ENCODE data around the gene PAPOLA. TPM values are rescaled to one million over a fixed set of nuclear protein-coding genes. Genes with fewer than 3 reads are reported as not detected.

PAPOLA gene
- total RNA-seq, 2 experiments from 2014 or later = 99.3 to 197 TPM

DNA sequence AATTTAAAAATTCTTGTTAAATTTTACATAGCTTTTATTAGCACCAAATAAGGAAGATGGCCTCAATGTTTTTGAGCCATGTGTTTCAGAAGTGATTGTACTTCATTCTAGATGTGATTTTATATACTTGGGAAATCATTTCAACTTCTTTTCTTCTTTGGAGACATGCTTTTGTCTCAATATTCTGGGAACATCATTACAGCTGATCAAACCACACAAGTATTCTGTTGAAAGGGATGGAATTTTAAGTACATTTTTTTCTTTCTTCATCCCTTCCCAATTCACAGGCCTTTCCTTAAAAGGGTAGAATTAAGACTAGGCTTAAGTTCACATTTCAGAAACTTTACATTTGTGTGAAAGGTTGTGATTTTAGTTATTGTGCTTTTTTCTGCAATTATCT lies 66.4 kb downstream of the PAPOLA start:
- Histone ChIP-seq H3K9me2 (ENCODE audit: insufficient read depth, low read length) (no peaks in the 10 kb centered on the region), H4K20me1 (ENCODE audit: insufficient read depth, low read length) (peaks cover 8% of the 10 kb centered on the region; the same call in 1 of the 2 replicates), H3K4me3 (ENCODE audit: low read depth, low read length, poor library complexity, severe bottlenecking) (no peak overlapping the region), H3K79me2 (ENCODE audit: insufficient read depth, low read depth, low read length) (no peaks in the 10 kb centered on the region), H2AFZ (ENCODE audit: low read length) (no peak overlapping the region), H3K27ac (ENCODE audit: low read depth, low read length, poor library complexity, severe bottlenecking) (no peak overlapping the region), H3K36me3 (ENCODE audit: insufficient read depth, low read length) (peaks cover 83% of the 10 kb centered on the region), H3K4me2 (ENCODE audit: low read length) (no peak overlapping the region), H3K4me1 (ENCODE audit: insufficient read depth, low read length, poor library complexity, severe bottlenecking) (peaks cover 6% of the 10 kb centered on the region), H3K9me3 (ENCODE audit: low read length) (no peaks in the 10 kb centered on the region)
- BruUV-seq (replicated peaks) = no TSS peak
- CTCF ChIA-PET (ENCODE audit: unreplicated experiment) = no interaction called here
- POLR2A ChIA-PET = interaction anchor here (0.6 to 1.2 kb wide), 2 partner anchors 8 to 29 kb away, joined by 3 to 4 read pairs; no protein-coding TSS in a partner anchor
- intact Hi-C loops (cut with micrococcal nuclease; ENCODE audit: unreplicated experiment) = no loop called here
- no peak for DNase-seq (ENCODE audit: low spot score)
- no peak for TF ChIP-seq EZH2phosphoT487 (IDR thresholded peaks at IDR 0.05; ENCODE audit: borderline replicate concordance, low read depth, low read length)
- TF ChIP-seq, protein P1, sequence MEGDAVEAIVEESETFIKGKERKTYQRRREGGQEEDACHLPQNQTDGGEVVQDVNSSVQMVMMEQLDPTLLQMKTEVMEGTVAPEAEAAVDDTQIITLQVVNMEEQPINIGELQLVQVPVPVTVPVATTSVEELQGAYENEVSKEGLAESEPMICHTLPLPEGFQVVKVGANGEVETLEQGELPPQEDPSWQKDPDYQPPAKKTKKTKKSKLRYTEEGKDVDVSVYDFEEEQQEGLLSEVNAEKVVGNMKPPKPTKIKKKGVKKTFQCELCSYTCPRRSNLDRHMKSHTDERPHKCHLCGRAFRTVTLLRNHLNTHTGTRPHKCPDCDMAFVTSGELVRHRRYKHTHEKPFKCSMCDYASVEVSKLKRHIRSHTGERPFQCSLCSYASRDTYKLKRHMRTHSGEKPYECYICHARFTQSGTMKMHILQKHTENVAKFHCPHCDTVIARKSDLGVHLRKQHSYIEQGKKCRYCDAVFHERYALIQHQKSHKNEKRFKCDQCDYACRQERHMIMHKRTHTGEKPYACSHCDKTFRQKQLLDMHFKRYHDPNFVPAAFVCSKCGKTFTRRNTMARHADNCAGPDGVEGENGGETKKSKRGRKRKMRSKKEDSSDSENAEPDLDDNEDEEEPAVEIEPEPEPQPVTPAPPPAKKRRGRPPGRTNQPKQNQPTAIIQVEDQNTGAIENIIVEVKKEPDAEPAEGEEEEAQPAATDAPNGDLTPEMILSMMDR (conservative IDR thresholded peaks at IDR 0.05; ENCODE audit: low read length) = no peak

DNA sequence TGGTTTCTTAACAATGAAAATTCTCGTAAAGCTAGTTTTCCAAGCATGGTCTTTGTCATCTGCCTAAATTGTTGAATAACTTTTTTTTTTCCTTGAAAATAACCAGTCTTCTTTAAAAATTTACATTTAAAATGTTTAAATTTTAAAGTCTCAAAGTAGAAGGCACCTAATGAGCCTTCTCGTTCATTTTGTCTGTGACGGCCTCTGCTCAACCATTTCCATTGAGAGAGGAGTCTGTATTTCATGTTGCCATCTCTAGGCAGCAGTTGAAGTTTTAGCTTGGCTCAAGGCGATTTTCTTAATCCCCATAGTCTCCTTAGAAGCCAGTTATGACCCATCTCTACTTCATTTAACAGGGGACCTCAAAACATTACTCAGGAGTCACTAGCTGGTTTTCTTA lies 69.1 kb downstream of the PAPOLA start:
- POLR2A ChIA-PET = interaction anchor here (0.6 kb wide), 1 partner anchor 151 kb away, joined by 3 read pairs; no protein-coding TSS in a partner anchor
- no peak overlapping the region for H3K27ac ChIP-seq (ENCODE audit: low read depth, low read length, poor library complexity, severe bottlenecking)
- CTCF ChIA-PET (ENCODE audit: unreplicated experiment) = no interaction called here
- H3K4me1 ChIP-seq (ENCODE audit: insufficient read depth, low read length, poor library complexity, severe bottlenecking) = peaks cover 12% of the 10 kb centered on the region
- no peak for TF ChIP-seq EZH2phosphoT487 (IDR thresholded peaks at IDR 0.05; ENCODE audit: borderline replicate concordance, low read depth, low read length)
- TF ChIP-seq, protein P1 (conservative IDR thresholded peaks at IDR 0.05; ENCODE audit: low read length) = no peak
- no peak overlapping the region for H2AFZ ChIP-seq (ENCODE audit: low read length)
- H3K36me3 ChIP-seq (ENCODE audit: insufficient read depth, low read length) = peaks cover 56% of the 10 kb centered on the region
- no peaks in the 10 kb centered on the region for H3K9me3 ChIP-seq (ENCODE audit: low read length)
- peaks cover 11% of the 10 kb centered on the region; the same call in 1 of the 2 replicates for H4K20me1 ChIP-seq (ENCODE audit: insufficient read depth, low read length)
- H3K4me2 ChIP-seq (ENCODE audit: low read length) = no peak overlapping the region
- DNase-seq (ENCODE audit: low spot score) = no peak
- intact Hi-C loops (cut with micrococcal nuclease; ENCODE audit: unreplicated experiment) = no loop called here
- no peaks in the 10 kb centered on the region for H3K9me2 ChIP-seq (ENCODE audit: insufficient read depth, low read length)
- no peak overlapping the region for H3K4me3 ChIP-seq (ENCODE audit: low read depth, low read length, poor library complexity, severe bottlenecking)
- BruUV-seq (replicated peaks) = no TSS peak
- no peaks in the 10 kb centered on the region for H3K79me2 ChIP-seq (ENCODE audit: insufficient read depth, low read depth, low read length)

DNA sequence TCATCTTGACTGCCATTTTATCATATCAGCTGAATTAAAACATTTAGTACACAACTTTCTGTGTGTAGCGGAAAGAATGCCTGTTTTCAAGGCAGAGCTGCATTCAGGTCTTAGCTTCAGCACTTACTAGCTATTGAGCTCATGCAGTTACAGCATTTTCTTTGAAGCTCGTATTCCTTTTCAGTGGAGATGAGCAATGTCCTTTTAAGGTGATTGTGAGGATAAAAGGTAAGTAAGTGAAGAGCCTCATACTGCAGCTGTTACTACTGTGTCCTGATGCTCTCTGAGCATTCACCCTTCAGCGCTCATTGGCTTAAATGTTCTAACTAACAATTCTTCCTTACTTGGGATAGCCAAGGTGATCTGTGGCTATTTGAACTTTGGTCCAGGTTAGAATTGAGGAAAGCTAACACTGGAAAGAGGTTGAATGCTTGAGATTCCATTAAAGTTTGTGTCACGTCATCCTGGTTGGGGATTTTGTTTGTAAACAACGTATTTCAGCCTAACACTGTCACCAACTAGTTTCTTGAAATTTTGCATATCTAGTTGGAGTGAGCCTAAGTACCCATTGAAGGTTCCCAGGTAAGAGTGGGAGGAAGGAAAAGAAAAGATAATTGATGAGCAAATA lies 71.4 kb downstream of the PAPOLA start:
- intact Hi-C loops (cut with micrococcal nuclease; ENCODE audit: unreplicated experiment) = no loop called here
- H3K9me3 ChIP-seq (ENCODE audit: low read length) = no peaks in the 10 kb centered on the region
- H4K20me1 ChIP-seq (ENCODE audit: insufficient read depth, low read length) = 0 out of 2 replicates have a peak, but pooled peaks cover 10% of the 10 kb centered on the region
- no peak for DNase-seq (ENCODE audit: low spot score)
- peaks cover 12% of the 10 kb centered on the region for H3K4me1 ChIP-seq (ENCODE audit: insufficient read depth, low read length, poor library complexity, severe bottlenecking)
- peaks cover 34% of the 10 kb centered on the region for H3K36me3 ChIP-seq (ENCODE audit: insufficient read depth, low read length)
- no peak overlapping the region for H3K4me3 ChIP-seq (ENCODE audit: low read depth, low read length, poor library complexity, severe bottlenecking)
- no peak overlapping the region for H3K27ac ChIP-seq (ENCODE audit: low read depth, low read length, poor library complexity, severe bottlenecking)
- H3K9me2 ChIP-seq (ENCODE audit: insufficient read depth, low read length) = no peaks in the 10 kb centered on the region
- no TSS peak for BruUV-seq (replicated peaks)
- ChIA-PET POLR2A (interaction anchor here (0.7 kb wide), 1 partner anchor 26 kb away, joined by 3 read pairs; no protein-coding TSS in a partner anchor), CTCF (ENCODE audit: unreplicated experiment) (no interaction called here)
- no peaks in the 10 kb centered on the region for H3K79me2 ChIP-seq (ENCODE audit: insufficient read depth, low read depth, low read length)
- TF ChIP-seq, protein P1 (conservative IDR thresholded peaks at IDR 0.05; ENCODE audit: low read length) = no peak
- TF ChIP-seq EZH2phosphoT487 (IDR thresholded peaks at IDR 0.05; ENCODE audit: borderline replicate concordance, low read depth, low read length) = no peak
- no peak overlapping the region for H2AFZ ChIP-seq (ENCODE audit: low read length)
- H3K4me2 ChIP-seq (ENCODE audit: low read length) = no peak overlapping the region
